Measurements from ENCODE around the gene OAT.

The OAT gene

DNA sequence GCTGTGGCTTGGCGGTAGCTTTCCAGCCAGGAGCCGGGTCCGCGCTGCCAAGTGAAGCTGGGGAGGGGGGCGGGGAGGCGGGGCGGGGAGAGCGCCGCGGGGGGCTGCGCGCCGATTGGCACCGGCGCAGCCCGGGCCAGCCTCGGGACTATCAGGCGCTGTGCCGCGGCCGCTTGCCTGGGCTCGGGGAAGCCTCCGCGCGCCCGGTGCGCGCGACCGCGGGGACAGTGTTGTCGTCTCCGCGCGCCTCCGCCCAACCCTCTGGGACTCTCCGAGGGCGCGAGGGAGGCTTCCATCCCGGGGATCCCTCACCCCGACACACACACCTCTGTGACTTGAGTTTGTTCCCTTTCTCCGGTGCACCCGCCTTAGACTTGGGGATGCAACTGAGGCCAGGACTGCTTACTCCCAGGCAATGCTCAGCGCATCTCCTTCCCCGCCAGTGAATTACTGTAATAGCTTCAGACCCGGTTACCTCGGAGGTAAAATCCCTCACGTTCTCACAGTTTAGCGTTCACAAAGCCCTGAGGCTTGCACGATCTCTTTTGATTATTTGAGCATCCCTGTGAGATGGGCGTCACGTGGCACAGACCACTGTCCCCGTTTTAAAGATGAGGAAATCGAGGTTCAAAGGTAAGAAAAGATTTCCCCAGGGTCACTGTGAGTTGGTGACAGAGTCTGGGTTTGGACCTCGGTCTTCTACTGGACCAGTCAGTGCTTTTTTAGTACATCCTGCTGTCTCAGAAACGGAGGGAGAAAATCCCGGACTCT, 31.5 kb upstream of the OAT start, which contains the start of gene NKX1-2:
Gene NKX1-2, minus strand, starts transcription at position 24 of the 771 bp plus-strand sequence. CDS start 92 bp downstream, outside the sequence.
- Histone ChIP-seq H3K79me2 (ENCODE audit: insufficient read depth, low read length) (no peaks in the 10 kb centered on the region), H3K9me3 (ENCODE audit: insufficient read depth, low read length, severe bottlenecking) (no peaks in the 10 kb centered on the region), H3K9ac (ENCODE audit: low read depth, low read length) (no peak within 1 kb of the TSS), H2AFZ (ENCODE audit: low read depth, low read length) (no peak within 1 kb of the TSS), H3K36me3 (ENCODE audit: insufficient read depth, low read length) (no peaks in the 10 kb centered on the region), H3K4me2 (ENCODE audit: insufficient read depth, low read length) (no peak within 1 kb of the TSS), H3K4me3 (ENCODE audit: low read depth in 1 of 2, low read length in 2 of 2) (no peak within 1 kb of the TSS), H4K20me1 (ENCODE audit: insufficient read depth, low read length) (no peaks in the 10 kb centered on the region), H3K27ac (ENCODE audit: low read length) (no peak within 1 kb of the TSS), H3K4me1 (ENCODE audit: insufficient read depth, low read length) (no peaks in the 10 kb centered on the region), H3K27me3 (ENCODE audit: insufficient read depth, low read length, poor library complexity) (peaks cover 33% of the 10 kb centered on the region)
- no peak for ATAC-seq (ENCODE audit: insufficient read depth, low read depth)
- no peak for DNase-seq
- TF ChIP-seq CTCF (IDR thresholded peaks at IDR 0.05; ENCODE audit: borderline replicate concordance, extremely low read depth, low read length, poor library complexity, severe bottlenecking) (no peak), EZH2 (IDR thresholded peaks at IDR 0.05; ENCODE audit: borderline replicate concordance, low read depth, low read length, severe bottlenecking) (no peak)

GRCh38 chr10:124449170-124450011, 30.7 kb upstream of the OAT start:
- no peaks in the 10 kb centered on the region for H3K79me2 ChIP-seq (ENCODE audit: insufficient read depth, low read length)
- ATAC-seq (ENCODE audit: insufficient read depth, low read depth) (no peak), DNase-seq (no peak)
- TF ChIP-seq CTCF (IDR thresholded peaks at IDR 0.05; ENCODE audit: borderline replicate concordance, extremely low read depth, low read length, poor library complexity, severe bottlenecking), result no peak
- TF ChIP-seq EZH2 (IDR thresholded peaks at IDR 0.05; ENCODE audit: borderline replicate concordance, low read depth, low read length, severe bottlenecking), result no peak
- H3K9me3 ChIP-seq (ENCODE audit: insufficient read depth, low read length, severe bottlenecking), result no peaks in the 10 kb centered on the region
- H3K9ac ChIP-seq (ENCODE audit: low read depth, low read length), result no peak overlapping the region
- H3K27me3 ChIP-seq (ENCODE audit: insufficient read depth, low read length, poor library complexity), result peaks cover 35% of the 10 kb centered on the region
- no peaks in the 10 kb centered on the region for H3K4me1 ChIP-seq (ENCODE audit: insufficient read depth, low read length)
- no peak overlapping the region for H3K4me2 ChIP-seq (ENCODE audit: insufficient read depth, low read length)
- no peaks in the 10 kb centered on the region for H3K36me3 ChIP-seq (ENCODE audit: insufficient read depth, low read length)
- no peak overlapping the region for H3K4me3 ChIP-seq (ENCODE audit: low read depth in 1 of 2, low read length in 2 of 2)
- no peak overlapping the region for H2AFZ ChIP-seq (ENCODE audit: low read depth, low read length)
- no peaks in the 10 kb centered on the region for H4K20me1 ChIP-seq (ENCODE audit: insufficient read depth, low read length)
- no peak overlapping the region for H3K27ac ChIP-seq (ENCODE audit: low read length)

DNA sequence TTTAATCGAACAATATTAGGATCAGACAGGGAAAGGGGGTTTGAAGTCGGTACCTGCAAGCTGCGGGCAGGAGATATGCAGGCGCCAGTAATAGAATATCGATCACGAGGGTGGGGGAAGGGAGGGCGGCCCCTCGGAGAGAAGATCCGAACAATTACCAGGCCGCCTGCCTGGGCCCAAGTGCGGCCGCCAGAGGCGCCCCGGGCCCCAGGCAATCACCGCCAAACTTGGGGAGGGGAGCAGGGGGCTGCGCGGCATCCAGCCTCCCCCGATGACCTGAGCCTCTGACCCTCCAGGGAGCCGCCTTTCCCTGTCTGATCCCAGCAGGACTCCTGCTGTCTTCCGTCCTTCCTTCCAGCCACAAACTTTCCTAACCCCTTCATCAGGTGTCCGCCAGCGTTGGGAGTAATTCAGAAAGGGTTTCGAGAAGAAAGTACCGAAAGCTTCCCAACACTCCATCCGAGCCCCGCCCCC, 30.0 kb upstream of the OAT start:
- Histone ChIP-seq H3K4me2 (ENCODE audit: insufficient read depth, low read length) (no peak overlapping the region), H3K27me3 (ENCODE audit: insufficient read depth, low read length, poor library complexity) (peaks cover 39% of the 10 kb centered on the region), H3K4me1 (ENCODE audit: insufficient read depth, low read length) (no peaks in the 10 kb centered on the region), H3K79me2 (ENCODE audit: insufficient read depth, low read length) (no peaks in the 10 kb centered on the region), H3K9me3 (ENCODE audit: insufficient read depth, low read length, severe bottlenecking) (no peaks in the 10 kb centered on the region), H3K9ac (ENCODE audit: low read depth, low read length) (no peak overlapping the region), H3K27ac (ENCODE audit: low read length) (no peak overlapping the region), H2AFZ (ENCODE audit: low read depth, low read length) (no peak overlapping the region), H4K20me1 (ENCODE audit: insufficient read depth, low read length) (no peaks in the 10 kb centered on the region), H3K36me3 (ENCODE audit: insufficient read depth, low read length) (no peaks in the 10 kb centered on the region), H3K4me3 (ENCODE audit: low read depth in 1 of 2, low read length in 2 of 2) (no peak overlapping the region)
- TF ChIP-seq EZH2 (IDR thresholded peaks at IDR 0.05; ENCODE audit: borderline replicate concordance, low read depth, low read length, severe bottlenecking) (no peak), CTCF (IDR thresholded peaks at IDR 0.05; ENCODE audit: borderline replicate concordance, extremely low read depth, low read length, poor library complexity, severe bottlenecking) (no peak)
- no peak for ATAC-seq (ENCODE audit: insufficient read depth, low read depth)
- no peak for DNase-seq
